Esophagus mucosa (tissue), 1 donor: ENCODE results near the gene PIGO. TPM values are rescaled to one million over a fixed set of nuclear protein-coding genes. Genes with fewer than 3 reads are reported as not detected.

ENCODE experiments used
- ATAC-seq: fragments of 200-7000 bp; cut with Tn5 transposase; one replicate; pipeline ENCODE4 v1.9.1; 2020
- total RNA-seq: library from RNA; stranded (reverse); gene quantifications from one replicate; pipeline ENCODE4 v1.2.4, GENCODE V29; 2023
- donor health status: DM: yes; HTN: yes; CAD: no.

PIGO gene
- total RNA-seq, 1 donor from 2014 or later: 22.8 TPM

DNA sequence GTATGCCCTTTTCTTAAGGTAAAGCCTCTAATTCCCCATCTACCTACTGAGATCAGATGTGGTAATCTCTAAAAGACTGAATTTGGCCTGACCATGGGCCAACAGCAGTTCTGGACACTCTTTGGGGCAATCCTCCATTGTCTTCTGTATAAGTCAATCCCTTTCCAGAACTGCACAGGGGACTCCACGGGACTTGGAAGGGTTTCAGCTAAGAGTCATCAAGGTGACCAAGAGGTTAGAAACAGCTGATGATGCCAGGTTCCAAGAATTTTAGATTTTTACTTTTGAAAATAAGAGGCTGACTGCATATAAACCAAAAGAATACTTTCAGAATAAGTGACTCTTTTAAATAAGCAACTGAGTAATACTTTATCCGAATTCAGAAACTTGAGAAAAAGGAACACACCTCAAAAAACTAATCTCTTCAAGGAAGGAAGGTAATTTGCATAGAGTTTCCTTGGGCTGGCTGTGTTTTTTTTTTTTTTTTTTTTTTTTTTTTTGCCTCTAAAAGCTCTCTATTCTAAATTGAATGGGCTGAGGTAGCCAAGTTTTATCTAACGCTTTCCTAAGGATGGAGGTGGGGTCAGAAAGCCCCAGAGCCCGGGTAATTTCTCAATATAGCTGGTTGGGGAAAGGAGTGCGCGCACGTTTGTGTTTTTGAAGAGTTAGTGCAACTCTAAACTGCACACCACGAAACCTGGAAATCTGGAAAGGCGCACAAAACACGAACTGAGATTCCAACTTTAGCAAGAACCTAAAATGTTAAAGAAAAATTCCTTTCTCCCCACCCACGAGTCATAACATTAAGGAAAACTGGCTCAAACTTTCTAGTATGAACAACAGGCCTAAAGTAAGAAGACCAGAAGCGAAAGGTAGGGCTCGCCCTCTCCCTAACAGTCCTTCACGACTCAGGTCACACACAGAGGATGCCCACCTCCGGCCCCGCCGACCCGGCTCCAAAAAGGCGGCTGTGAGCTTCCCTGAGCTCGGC, 25.3 kb downstream of the PIGO start:
- ATAC-seq: no peak

DNA sequence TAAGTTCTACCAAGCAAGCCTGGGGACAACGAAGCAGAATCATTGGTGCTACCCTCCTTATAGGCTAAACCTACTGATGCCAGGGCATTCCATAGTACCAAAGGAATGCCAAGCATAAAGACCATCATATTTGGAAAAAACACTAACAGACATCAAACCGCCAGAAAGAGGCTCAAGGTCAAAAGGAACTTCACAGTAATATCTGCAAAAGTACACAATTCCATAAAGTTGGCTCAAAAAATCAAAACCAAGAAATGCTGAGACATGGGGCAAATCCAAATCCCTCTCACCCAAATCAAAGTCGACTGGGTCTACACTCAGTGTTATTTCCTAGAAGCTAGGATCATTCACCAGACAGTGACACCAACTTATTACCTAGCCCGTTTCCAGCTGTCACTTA, 27.4 kb downstream of the PIGO start:
- ATAC-seq: no peak

DNA sequence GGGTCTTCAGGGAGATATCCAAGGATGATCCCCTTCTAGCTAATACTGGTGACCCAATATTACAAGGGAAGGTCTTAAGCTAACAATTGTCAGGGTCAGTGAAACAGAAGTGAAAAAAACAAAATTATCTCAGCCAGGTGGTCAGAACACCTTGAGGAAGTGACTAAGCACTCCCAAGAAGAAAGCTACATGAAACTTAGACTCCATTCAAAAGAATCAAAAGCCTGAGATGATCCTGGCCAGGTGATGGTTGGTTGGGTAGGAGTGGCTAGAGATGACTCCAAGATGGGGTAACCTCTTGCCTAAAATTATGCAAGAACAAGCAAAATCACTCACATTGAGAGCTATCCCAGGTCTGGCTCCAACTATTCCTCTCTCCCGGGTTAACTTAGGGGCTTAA, 29.3 kb downstream of the PIGO start:
- ATAC-seq: no peak

DNA sequence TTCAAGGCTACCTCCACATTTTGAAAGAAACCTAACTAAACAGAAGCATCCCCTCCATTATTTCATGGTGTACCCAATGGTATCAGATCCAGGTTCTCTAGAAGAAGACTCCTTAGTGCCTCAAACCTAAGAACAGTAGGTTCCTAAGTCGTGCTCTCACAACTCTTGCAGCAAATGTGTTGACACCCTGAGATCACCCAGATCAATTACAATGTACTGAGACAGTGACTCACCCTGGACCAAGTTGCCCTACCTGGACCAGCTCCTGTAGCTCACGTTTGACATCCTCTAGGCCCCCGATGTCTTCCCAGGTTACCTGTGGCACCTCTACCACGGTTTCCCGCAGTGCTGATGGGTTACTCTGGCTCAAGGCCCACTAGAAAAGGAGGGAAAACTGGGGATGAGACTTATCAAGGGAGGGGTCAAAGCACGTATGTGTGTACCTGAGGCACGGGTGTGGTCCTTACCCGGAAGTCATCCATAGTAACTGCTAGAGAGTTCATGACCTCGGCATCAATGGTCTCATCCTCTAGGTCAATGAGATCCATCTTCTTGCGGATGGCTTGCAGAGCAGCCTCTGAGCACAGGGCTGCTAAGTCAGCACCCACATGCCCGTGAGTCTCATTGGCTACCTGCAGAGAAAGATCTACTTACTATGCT, 35.7 kb downstream of the PIGO start:
- peak; percentile 29 for ATAC-seq

DNA sequence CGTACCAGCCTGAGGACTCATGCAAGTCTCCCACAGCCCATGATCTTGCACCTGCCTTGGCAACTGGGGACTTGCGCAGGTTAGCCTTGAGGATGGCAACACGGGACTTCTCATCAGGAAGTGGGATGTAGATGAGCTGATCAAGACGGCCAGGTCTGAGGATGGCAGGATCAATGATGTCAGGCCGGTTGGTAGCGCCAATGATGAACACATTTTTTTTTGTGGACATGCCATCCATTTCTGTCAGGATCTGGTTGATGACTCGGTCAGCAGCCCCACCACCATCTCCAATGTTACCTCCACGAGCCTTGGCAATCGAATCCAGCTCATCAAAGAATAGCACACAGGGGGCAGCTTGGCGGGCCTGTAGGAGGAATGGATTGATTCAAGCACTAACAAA, 37.0 kb downstream of the PIGO start:
- ATAC-seq: no peak

DNA sequence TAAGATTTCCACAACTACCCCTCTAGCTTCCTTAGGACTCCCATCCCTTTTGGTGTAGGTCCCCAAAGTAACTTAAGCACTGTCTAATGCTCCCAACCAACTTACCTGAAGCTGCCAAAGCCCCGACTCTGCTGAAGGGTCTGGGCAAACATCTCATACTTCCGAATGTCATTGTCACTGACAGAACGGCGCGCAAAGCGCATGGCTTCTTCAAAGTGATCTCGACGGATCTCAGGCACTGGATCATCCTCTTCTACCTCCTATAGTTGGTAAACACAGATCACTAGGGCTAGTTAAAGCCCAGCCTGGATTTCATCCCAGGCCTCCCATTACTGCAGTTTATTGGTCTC, 39.1 kb downstream of the PIGO start:
- no peak for ATAC-seq

DNA sequence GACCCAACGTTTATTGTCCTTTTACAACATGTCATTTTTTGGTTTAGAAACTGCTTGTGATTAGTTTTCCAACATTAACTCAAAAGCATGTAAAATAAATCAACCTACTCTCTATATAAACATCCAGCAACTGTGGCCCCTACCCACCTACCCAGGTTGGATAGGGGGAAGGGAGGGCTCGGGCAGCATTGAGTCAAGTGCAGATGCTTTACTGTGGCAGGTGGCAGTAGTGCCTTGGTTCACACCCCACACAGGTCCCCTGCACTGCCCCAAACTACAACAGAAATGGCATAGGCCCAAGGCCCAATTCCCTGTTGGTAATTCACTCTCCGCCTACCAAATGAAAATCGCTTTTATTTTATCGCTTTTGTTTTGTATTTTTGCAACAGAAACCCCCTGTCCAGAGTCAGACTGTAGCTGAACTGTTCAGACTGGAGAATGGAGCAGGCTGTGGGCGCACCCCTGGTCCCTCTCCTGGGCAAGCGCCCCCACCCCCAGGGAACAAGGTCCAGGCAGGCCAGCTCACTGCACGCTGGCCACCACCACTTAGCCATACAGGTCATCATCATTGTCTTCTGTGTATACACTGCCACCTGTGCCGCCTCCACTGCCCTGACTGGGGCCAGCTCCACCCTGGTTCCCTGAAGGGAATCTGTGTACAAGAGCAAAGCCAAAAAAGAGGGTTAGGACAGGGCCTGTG, 39.7 kb downstream of the PIGO start:
- peak; percentile 14 for ATAC-seq

DNA sequence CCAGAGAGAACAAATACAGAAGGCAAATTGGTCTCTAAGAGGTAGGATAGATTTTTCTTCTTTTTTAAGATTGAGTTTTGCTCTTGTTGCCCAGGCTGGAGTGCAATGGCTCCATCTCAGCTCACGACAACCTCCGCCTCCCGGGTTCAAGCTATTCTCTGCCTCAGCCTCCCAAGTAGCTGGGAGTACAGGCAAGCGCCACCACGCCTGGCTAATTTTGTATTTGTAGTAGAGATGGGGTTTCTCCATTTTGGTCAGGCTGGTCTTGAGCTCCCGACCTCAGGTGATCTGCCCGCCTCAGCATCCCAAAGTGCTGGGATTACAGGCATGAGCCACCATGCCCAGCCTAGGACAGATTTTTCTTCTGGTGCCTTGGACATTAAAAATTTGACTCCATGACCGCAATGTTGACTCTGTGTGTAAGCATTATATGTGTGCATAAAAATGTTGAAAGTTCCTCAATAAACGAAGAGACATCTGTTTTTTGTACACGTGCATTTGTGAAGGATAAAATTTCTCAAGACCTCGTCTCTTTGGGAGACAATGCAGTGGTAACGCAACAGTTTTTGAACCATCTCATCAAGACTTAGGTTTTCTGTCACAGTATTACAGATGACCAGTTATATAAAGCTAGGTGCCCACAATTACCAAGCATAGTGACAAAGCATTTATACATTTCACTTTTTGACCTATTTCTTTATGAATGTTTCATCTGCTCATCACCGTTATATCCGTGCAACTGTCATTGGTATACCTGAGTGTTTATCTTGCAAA, 41.3 kb downstream of the PIGO start:
- ATAC-seq: no peak

DNA sequence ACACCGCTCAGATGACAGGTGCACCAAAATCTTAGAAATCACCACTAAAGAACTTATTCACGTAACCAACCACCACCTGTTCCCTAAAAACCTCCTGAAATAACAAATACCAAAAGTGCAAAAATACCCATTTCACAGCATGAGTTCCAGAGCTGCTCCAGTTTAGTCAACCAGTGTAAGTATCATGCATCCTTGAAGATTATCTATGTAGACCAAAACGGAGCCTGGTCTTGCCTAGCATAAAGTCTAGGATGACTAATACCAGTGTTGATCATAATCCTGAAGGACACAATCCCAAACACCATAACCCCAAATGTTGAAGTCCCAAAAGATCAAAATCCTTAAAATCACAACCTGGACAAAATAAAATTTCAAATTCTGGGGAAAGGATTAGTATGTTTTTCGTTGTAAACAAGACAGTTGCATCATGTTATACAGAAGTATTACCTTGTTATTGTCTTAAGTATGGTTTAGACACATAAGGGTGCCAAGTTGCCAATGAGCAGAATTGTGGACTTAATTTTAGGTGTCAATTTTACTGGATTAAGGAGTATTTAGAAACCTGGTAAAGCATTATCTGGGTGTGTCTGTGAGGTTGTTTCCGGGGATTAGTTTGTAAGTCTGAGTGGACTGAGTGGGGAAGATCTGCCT, 42.1 kb downstream of the PIGO start:
- no peak for ATAC-seq

DNA sequence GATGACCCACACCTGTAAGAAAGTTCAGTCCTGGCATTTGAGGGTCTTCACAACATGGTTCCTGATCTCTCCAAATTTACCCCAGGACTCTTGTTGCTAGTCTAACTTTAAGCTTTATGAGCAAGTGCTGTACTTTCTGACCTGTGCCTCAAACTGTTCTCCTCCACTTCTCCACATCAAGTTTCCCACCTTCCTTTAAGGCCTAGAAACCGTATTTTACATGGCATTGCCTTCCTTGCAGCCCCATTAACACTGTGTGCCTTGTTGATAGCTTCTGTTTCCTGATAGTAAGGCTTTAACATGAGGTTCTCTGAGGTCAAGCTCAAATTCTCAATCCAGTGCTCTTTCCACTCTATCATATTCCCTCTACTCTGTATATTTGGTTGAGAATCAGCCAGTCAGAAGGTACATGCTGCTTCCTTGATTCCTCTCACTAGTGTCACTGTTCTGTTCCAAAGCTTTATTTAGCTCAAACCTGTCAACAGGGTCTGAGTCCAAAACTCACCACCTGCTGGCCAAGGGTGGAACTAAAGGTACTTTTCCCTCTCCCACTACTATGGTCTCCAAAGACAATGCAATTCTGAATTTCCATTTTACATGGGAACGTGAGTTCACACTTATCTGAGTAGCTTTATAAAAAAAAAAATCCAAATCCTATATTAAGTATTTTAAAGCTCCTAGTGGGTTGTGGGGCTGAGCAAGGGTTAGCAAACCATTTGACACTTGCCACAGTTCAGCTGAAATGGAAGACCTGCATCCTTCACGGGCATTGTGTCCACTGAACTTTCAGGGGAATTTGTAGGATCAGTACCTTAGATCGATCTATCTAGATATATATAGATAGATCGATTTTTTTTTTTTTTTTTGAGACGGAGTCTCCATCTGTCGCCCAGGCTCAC, 45.1 kb downstream of the PIGO start:
- peak; percentile 80 for ATAC-seq

DNA sequence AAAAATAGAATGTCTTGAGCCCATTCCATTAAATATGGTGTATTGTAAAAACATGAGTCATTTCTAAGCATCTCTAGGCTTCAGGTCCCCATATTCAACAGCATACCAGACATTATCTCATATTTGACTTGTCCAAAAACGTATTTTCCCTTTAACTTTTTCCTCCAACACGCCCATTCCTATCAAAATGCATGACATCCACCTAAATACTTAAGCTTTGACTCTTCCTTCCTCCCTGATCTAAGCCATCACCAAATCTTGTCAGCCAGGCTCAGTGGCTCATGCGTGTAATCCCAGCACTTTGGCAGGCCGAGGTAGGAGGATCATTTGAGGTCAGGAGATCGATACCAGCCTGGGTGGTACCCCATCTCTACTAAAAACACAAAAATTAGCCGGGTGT, 47.9 kb downstream of the PIGO start:
- no peak for ATAC-seq

DNA sequence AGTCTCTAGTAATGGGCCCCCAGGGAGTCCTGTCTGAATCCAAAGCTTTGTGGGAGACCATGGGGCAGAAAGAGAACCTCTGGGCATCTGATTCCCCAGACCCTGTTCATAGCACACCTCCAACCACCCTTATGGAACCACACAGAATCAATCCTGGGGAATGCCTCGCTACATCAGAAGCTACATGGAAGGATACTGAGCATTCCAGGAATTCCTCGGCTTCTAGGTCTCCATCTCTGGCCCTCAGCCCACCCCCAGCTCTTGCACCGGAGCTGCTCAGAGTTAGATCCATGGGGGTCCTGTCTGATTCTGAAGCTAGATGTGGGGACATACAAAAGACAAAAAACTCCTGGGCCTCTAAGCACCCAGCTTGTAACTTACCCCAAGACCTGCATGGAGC, 52.3 kb downstream of the PIGO start:
- ATAC-seq: no peak

DNA sequence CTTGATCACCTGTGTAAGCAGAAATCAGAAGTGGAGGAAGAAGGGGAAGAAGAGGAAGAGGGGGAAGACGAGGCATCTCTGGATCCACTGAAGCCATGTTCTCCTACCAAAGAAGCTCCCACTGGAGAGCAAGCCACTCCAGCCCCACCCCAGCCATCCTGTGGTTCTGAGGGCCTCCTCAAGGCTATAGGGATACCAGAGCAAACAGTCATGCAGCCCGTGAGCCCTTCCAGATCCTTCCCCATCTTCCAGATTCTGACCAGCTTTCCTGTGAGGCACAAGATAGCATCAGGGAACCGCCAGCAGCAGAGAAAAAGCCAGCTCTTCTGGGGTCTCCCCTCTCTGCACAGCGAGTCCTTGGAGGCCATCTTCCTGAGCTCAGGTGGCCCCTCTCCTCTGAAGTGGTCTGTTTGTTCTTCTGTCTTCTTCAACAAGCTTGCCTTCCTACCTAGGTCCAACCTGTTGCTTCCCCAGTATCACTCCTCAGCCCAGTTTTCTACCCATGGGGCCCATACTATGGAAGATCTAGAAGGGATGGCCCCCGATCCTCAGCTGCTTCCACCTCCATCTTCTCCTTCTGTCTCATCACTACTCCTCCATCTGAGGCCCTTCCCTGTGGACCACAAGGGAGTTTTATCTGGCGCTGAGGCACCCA, 53.4 kb downstream of the PIGO start:
- no peak for ATAC-seq

DNA sequence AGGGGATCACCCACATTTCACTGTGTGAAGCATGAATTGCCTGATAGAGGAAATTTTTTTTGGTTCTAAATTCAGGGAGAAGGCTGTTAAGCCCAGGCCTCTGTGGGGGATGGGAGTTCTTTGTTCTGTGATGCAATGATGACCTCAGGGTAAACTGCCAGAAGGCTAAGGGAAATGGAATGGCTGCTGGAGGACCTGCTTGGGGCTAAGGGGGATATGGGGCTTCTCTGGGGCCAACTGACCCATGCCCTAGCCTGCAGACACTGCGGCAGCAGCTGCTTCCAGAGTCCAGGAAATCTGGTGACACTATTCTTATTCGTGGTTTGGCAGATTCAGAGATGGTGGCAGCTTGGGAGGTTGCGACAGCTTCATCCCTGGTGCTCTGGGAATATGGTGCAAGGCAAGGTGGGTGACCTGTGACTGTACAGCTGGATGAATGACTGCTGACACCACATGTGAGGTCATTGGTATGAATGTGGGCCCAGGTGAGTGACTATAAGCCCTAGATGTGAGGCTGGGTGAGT, 54.2 kb downstream of the PIGO start:
- peak; percentile 56 for ATAC-seq

Other genes with a start within 250 kb of the PIGO start
- gene PHF24, start 138.3 kb downstream of the PIGO start, total RNA-seq: 0.48 TPM
- 3.4 TPM for gene DNAJB5, start 106.8 kb downstream of the PIGO start, total RNA-seq
- 158 TPM for gene VCP, start 24.0 kb downstream of the PIGO start, total RNA-seq
- gene FANCG, start 16.6 kb downstream of the PIGO start, total RNA-seq: 22.0 TPM
- 126 TPM for gene STOML2, start 6.5 kb upstream of the PIGO start, total RNA-seq
- 22.7 TPM for gene ATOSB, start 19.3 kb upstream of the PIGO start, total RNA-seq
- gene UNC13B, start 65.4 kb upstream of the PIGO start, total RNA-seq: 31.0 TPM